Measurements from ENCODE around the gene DAPL1.

DAPL1 gene

GRCh38 chr2:158778243-158778642 is 16.9 kb upstream of the DAPL1 start:
- Histone ChIP-seq H3K79me2 (ENCODE audit: control insufficient read depth, insufficient read depth, low read length, poor library complexity) (no peaks in the 10 kb centered on the region), H3K14ac (ENCODE audit: low read length) (no peak overlapping the region), H3K4ac (ENCODE audit: low read depth, low read length) (no peak overlapping the region), H3K4me2 (ENCODE audit: low read length) (no peak overlapping the region), H3K9me3 (ENCODE audit: insufficient read depth, low read depth, low read length) (no peaks in the 10 kb centered on the region), H2BK120ac (ENCODE audit: insufficient read depth, low read length, poor library complexity) (no peak overlapping the region), H2BK5ac (ENCODE audit: low read depth, low read length, poor library complexity) (no peak overlapping the region), H4K8ac (ENCODE audit: low read depth, low read length) (no peak overlapping the region), H3K4me1 (ENCODE audit: control insufficient read depth in 1 of 2, insufficient read depth in 2 of 2, low read length in 2 of 2) (no peaks in the 10 kb centered on the region), H3K36me3 (ENCODE audit: control insufficient read depth in 1 of 2, insufficient read depth in 2 of 2, low read length in 2 of 2) (peaks cover 0 to 2% of the 10 kb centered on the region in 2 experiments), H3K18ac (ENCODE audit: low read length) (no peak overlapping the region), H3K23ac (ENCODE audit: low read length) (no peak overlapping the region), H3K4me3 (ENCODE audit: low read depth, low read length) (no peak overlapping the region), H3K27ac (ENCODE audit: low read depth, low read length) (no peak overlapping the region), H3K9ac (ENCODE audit: low read length) (no peak overlapping the region), H3K27me3 (ENCODE audit: insufficient read depth, low read length) (no peaks in the 10 kb centered on the region), H4K91ac (ENCODE audit: low read depth, low read length) (no peak overlapping the region), H2AFZ (ENCODE audit: insufficient read depth, low read length, poor library complexity) (no peak overlapping the region), H3K79me1 (ENCODE audit: low read length) (no peaks in the 10 kb centered on the region), H2AK5ac (ENCODE audit: low read length) (no peak overlapping the region), H2BK12ac (ENCODE audit: low read length) (no peak overlapping the region), H4K12ac (ENCODE audit: low read depth, low read length) (no peak overlapping the region)
- WGBS (ENCODE audit: extremely low coverage, insufficient coverage, insufficient read length) = no CpG with 5 or more reads among the region's 2 CpGs
- DNase-seq = no peak

GRCh38 chr2:158779621-158780020 is 15.5 kb upstream of the DAPL1 start:
- no peak overlapping the region for H4K91ac ChIP-seq (ENCODE audit: low read depth, low read length)
- no peak overlapping the region for H2AFZ ChIP-seq (ENCODE audit: insufficient read depth, low read length, poor library complexity)
- no peaks in the 10 kb centered on the region for H3K79me1 ChIP-seq (ENCODE audit: low read length)
- no peak overlapping the region for H3K18ac ChIP-seq (ENCODE audit: low read length)
- no peak overlapping the region for H2BK5ac ChIP-seq (ENCODE audit: low read depth, low read length, poor library complexity)
- no peak overlapping the region for H4K12ac ChIP-seq (ENCODE audit: low read depth, low read length)
- H3K36me3 ChIP-seq (ENCODE audit: control insufficient read depth in 1 of 2, insufficient read depth in 2 of 2, low read length in 2 of 2) = no peaks in the 10 kb centered on the region
- no peaks in the 10 kb centered on the region for H3K4me1 ChIP-seq (ENCODE audit: control insufficient read depth in 1 of 2, insufficient read depth in 2 of 2, low read length in 2 of 2)
- H3K4me3 ChIP-seq (ENCODE audit: low read depth, low read length) = no peak overlapping the region
- H3K9me3 ChIP-seq (ENCODE audit: insufficient read depth, low read depth, low read length) = no peaks in the 10 kb centered on the region
- H4K8ac ChIP-seq (ENCODE audit: low read depth, low read length) = no peak overlapping the region
- no peak overlapping the region for H3K9ac ChIP-seq (ENCODE audit: low read length)
- DNase-seq = no peak
- H2BK120ac ChIP-seq (ENCODE audit: insufficient read depth, low read length, poor library complexity) = no peak overlapping the region
- H3K79me2 ChIP-seq (ENCODE audit: control insufficient read depth, insufficient read depth, low read length, poor library complexity) = no peaks in the 10 kb centered on the region
- H3K14ac ChIP-seq (ENCODE audit: low read length) = no peak overlapping the region
- H2AK5ac ChIP-seq (ENCODE audit: low read length) = no peak overlapping the region
- WGBS (ENCODE audit: extremely low coverage, insufficient coverage, insufficient read length) = no CpG with 5 or more reads among the region's 1 CpG
- H3K27me3 ChIP-seq (ENCODE audit: insufficient read depth, low read length) = no peaks in the 10 kb centered on the region
- H3K27ac ChIP-seq (ENCODE audit: low read depth, low read length) = no peak overlapping the region
- H2BK12ac ChIP-seq (ENCODE audit: low read length) = no peak overlapping the region
- no peak overlapping the region for H3K23ac ChIP-seq (ENCODE audit: low read length)
- H3K4ac ChIP-seq (ENCODE audit: low read depth, low read length) = no peak overlapping the region
- H3K4me2 ChIP-seq (ENCODE audit: low read length) = no peak overlapping the region

- H2AK5ac ChIP-seq (ENCODE audit: low read length) = no peak overlapping the region
- no peak overlapping the region for H4K91ac ChIP-seq (ENCODE audit: low read depth, low read length)
- no peak overlapping the region for H4K12ac ChIP-seq (ENCODE audit: low read depth, low read length)
- peak in 1 of 2 donors; percentile 35 for DNase-seq
- no peak overlapping the region for H3K4me2 ChIP-seq (ENCODE audit: low read length)
- H2BK5ac ChIP-seq (ENCODE audit: low read depth, low read length, poor library complexity) = no peak overlapping the region
- H2AFZ ChIP-seq (ENCODE audit: insufficient read depth, low read length, poor library complexity) = no peak overlapping the region
- H3K79me1 ChIP-seq (ENCODE audit: low read length) = no peaks in the 10 kb centered on the region
- no CpG with 5 or more reads among the region's 4 CpGs for WGBS (ENCODE audit: extremely low coverage, insufficient coverage, insufficient read length)
- H3K27ac ChIP-seq (ENCODE audit: low read depth, low read length) = no peak overlapping the region
- no peak overlapping the region for H2BK120ac ChIP-seq (ENCODE audit: insufficient read depth, low read length, poor library complexity)
- H3K9ac ChIP-seq (ENCODE audit: low read length) = no peak overlapping the region
- no peak overlapping the region for H4K8ac ChIP-seq (ENCODE audit: low read depth, low read length)
- H3K18ac ChIP-seq (ENCODE audit: low read length) = no peak overlapping the region
- no peak overlapping the region for H2BK12ac ChIP-seq (ENCODE audit: low read length)
- H3K4me3 ChIP-seq (ENCODE audit: low read depth, low read length) = no peak overlapping the region
- no peaks in the 10 kb centered on the region for H3K4me1 ChIP-seq (ENCODE audit: control insufficient read depth in 1 of 2, insufficient read depth in 2 of 2, low read length in 2 of 2)
- H3K14ac ChIP-seq (ENCODE audit: low read length) = no peak overlapping the region
- H3K23ac ChIP-seq (ENCODE audit: low read length) = no peak overlapping the region
- H3K4ac ChIP-seq (ENCODE audit: low read depth, low read length) = no peak overlapping the region
- H3K79me2 ChIP-seq (ENCODE audit: control insufficient read depth, insufficient read depth, low read length, poor library complexity) = no peaks in the 10 kb centered on the region
- H3K36me3 ChIP-seq (ENCODE audit: control insufficient read depth in 1 of 2, insufficient read depth in 2 of 2, low read length in 2 of 2) = no peaks in the 10 kb centered on the region
- no peaks in the 10 kb centered on the region for H3K27me3 ChIP-seq (ENCODE audit: insufficient read depth, low read length)
- H3K9me3 ChIP-seq (ENCODE audit: insufficient read depth, low read depth, low read length) = no peaks in the 10 kb centered on the region
Measured at GRCh38 chr2:158781353-158781961, 13.7 kb upstream of the DAPL1 start.

GRCh38 chr2:158782136-158782535 is 13.0 kb upstream of the DAPL1 start:
- DNase-seq = no peak
- peaks cover 4% of the 10 kb centered on the region for H3K9me3 ChIP-seq (ENCODE audit: insufficient read depth, low read depth, low read length)
- no peak overlapping the region for H4K12ac ChIP-seq (ENCODE audit: low read depth, low read length)
- H3K9ac ChIP-seq (ENCODE audit: low read length) = no peak overlapping the region
- H4K91ac ChIP-seq (ENCODE audit: low read depth, low read length) = no peak overlapping the region
- no CpG with 5 or more reads among the region's 11 CpGs for WGBS (ENCODE audit: extremely low coverage, insufficient coverage, insufficient read length)
- no peak overlapping the region for H3K4me2 ChIP-seq (ENCODE audit: low read length)
- no peaks in the 10 kb centered on the region for H3K27me3 ChIP-seq (ENCODE audit: insufficient read depth, low read length)
- no peak overlapping the region for H2BK12ac ChIP-seq (ENCODE audit: low read length)
- H3K4me3 ChIP-seq (ENCODE audit: low read depth, low read length) = no peak overlapping the region
- H2AK5ac ChIP-seq (ENCODE audit: low read length) = no peak overlapping the region
- H3K4me1 ChIP-seq (ENCODE audit: control insufficient read depth in 1 of 2, insufficient read depth in 2 of 2, low read length in 2 of 2) = no peaks in the 10 kb centered on the region
- no peak overlapping the region for H3K27ac ChIP-seq (ENCODE audit: low read depth, low read length)
- no peak overlapping the region for H2BK120ac ChIP-seq (ENCODE audit: insufficient read depth, low read length, poor library complexity)
- H3K36me3 ChIP-seq (ENCODE audit: control insufficient read depth in 1 of 2, insufficient read depth in 2 of 2, low read length in 2 of 2) = no peaks in the 10 kb centered on the region
- H4K8ac ChIP-seq (ENCODE audit: low read depth, low read length) = no peak overlapping the region
- H3K79me1 ChIP-seq (ENCODE audit: low read length) = no peaks in the 10 kb centered on the region
- H3K14ac ChIP-seq (ENCODE audit: low read length) = no peak overlapping the region
- H2BK5ac ChIP-seq (ENCODE audit: low read depth, low read length, poor library complexity) = no peak overlapping the region
- no peak overlapping the region for H3K4ac ChIP-seq (ENCODE audit: low read depth, low read length)
- no peak overlapping the region for H3K23ac ChIP-seq (ENCODE audit: low read length)
- no peak overlapping the region for H3K18ac ChIP-seq (ENCODE audit: low read length)
- no peaks in the 10 kb centered on the region for H3K79me2 ChIP-seq (ENCODE audit: control insufficient read depth, insufficient read depth, low read length, poor library complexity)
- H2AFZ ChIP-seq (ENCODE audit: insufficient read depth, low read length, poor library complexity) = no peak overlapping the region

Data from trophoblast cell (in vitro differentiated cells and primary cell).